Parathyroid adenoma (tissue), 2 donors: ENCODE measurements around the gene CDC42.
A peak's percentile ranks its signal among the peaks of the same experiment; 100 is the strongest.
"Not testable (repeated sequence)": the region's sequence is repeated elsewhere in the genome, so short reads cannot be mapped to it uniquely, and the experiment has no call there.

Source experiments
- H2AFZ ChIP-seq: fragments of 300-600 bp; sonication (generic); one replicate; pipeline ENCODE4 v1.7.0; 2017; ENCODE audit warnings: antibody characterized with exemption, mild to moderate bottlenecking
- H3K27ac ChIP-seq: fragments of 300-600 bp; sonication (generic); one replicate; pipeline ENCODE4 v1.7.0; 2017
- H3K27me3 ChIP-seq: fragments of 300-600 bp; sonication (generic); one replicate; pipeline ENCODE4 v1.7.0; 2017; ENCODE audit warnings: low read length; ENCODE audit not compliant: control insufficient read depth, insufficient read depth
- H3K36me3 ChIP-seq: fragments of 300-600 bp; sonication (generic); one replicate; pipeline ENCODE4 v1.7.0; 2017; ENCODE audit warnings: low read length; ENCODE audit not compliant: control insufficient read depth, insufficient read depth
- H3K4me1 ChIP-seq: fragments of 300-600 bp; sonication (generic); one replicate; pipeline ENCODE4 v1.7.0; 2017; ENCODE audit warnings: control low read depth
- H3K4me2 ChIP-seq: fragments of 300-600 bp; sonication (generic); one replicate; pipeline ENCODE4 v1.7.0; 2017; ENCODE audit warnings: low read length
- H3K4me3 ChIP-seq: fragments of 300-600 bp; sonication (generic); one replicate; pipeline ENCODE4 v1.7.0; 2017; ENCODE audit warnings: low read depth, low read length
- H3K79me2 ChIP-seq: fragments of 300-600 bp; sonication (generic); one replicate; pipeline ENCODE4 v1.7.0; 2017; ENCODE audit warnings: control low read depth
- H3K9ac ChIP-seq: fragments of 300-600 bp; sonication (generic); one replicate; pipeline ENCODE4 v1.7.0; 2017; ENCODE audit warnings: mild to moderate bottlenecking
- H3K9me3 ChIP-seq: fragments of 300-600 bp; sonication (generic); one replicate; pipeline ENCODE4 v1.7.0; 2017; ENCODE audit warnings: low read length; ENCODE audit not compliant: control insufficient read depth
- TF ChIP-seq, protein P1 (sequence below): fragments of 300-600 bp; sonication (generic); IDR thresholded peaks from one replicate; pipeline ENCODE4 v1.7.0; 2017; ENCODE audit warnings: antibody characterized with exemption, mild to moderate bottlenecking
- donor health status: primary hyperparathyroidism.

CDC42 gene

DNA sequence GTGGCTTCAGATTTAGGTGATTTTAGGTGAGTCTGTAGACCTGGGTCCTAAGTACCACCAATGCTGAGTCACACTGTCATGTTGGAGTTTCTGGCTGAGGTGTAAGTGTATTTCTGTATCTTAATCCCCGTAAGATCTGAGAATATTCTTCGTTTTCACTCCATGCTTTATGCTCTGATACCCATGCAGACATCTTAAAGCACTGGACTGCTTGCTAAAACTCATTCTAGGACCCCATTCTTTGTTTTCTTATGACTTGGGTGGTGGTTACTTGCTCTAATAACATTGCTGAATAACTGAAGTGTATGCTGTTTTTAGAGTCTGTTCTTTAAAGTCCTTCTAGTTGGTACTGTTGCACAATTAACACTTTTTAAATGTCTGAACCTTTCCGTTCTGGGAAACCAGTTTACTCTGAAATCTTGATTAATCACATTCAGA is 36.6 kb downstream of the CDC42 start:
- TF ChIP-seq, protein P1, sequence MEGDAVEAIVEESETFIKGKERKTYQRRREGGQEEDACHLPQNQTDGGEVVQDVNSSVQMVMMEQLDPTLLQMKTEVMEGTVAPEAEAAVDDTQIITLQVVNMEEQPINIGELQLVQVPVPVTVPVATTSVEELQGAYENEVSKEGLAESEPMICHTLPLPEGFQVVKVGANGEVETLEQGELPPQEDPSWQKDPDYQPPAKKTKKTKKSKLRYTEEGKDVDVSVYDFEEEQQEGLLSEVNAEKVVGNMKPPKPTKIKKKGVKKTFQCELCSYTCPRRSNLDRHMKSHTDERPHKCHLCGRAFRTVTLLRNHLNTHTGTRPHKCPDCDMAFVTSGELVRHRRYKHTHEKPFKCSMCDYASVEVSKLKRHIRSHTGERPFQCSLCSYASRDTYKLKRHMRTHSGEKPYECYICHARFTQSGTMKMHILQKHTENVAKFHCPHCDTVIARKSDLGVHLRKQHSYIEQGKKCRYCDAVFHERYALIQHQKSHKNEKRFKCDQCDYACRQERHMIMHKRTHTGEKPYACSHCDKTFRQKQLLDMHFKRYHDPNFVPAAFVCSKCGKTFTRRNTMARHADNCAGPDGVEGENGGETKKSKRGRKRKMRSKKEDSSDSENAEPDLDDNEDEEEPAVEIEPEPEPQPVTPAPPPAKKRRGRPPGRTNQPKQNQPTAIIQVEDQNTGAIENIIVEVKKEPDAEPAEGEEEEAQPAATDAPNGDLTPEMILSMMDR, result no peak
- H3K27ac ChIP-seq, result no peak overlapping the region
- H2AFZ ChIP-seq, result no peak overlapping the region
- no peaks in the 10 kb centered on the region for H3K36me3 ChIP-seq
- no peaks in the 10 kb centered on the region for H3K9me3 ChIP-seq
- no peak overlapping the region for H3K4me2 ChIP-seq
- H3K79me2 ChIP-seq, result peaks cover 20% of the 10 kb centered on the region
- no peak overlapping the region for H3K4me3 ChIP-seq
- no peaks in the 10 kb centered on the region for H3K27me3 ChIP-seq
- no peaks in the 10 kb centered on the region for H3K4me1 ChIP-seq
- H3K9ac ChIP-seq, result no peak overlapping the region

DNA sequence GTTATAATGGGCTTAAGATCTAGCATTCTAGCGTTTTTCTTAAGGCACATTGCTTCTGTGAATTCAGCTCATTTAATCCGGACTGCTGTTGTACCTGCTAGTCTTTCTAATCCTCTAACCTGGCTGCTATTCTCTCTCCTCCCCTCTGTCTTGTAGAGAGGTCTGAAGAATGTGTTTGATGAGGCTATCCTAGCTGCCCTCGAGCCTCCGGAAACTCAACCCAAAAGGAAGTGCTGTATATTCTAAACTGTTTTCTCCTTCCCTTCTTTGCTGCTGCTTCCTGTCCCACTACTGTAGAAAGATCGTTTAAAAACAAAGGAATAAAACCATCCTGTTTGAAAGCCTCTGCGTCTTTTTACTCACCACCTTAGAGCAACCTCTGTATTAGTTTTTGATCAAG is 37.3 kb downstream of the CDC42 start:
- Histone ChIP-seq H3K27me3 (no peaks in the 10 kb centered on the region), H3K79me2 (peaks cover 18% of the 10 kb centered on the region), H3K4me2 (peak overlapping the region; percentile 7), H3K9ac (no peak overlapping the region), H3K4me1 (no peaks in the 10 kb centered on the region), H2AFZ (no peak overlapping the region), H3K36me3 (no peaks in the 10 kb centered on the region), H3K27ac (no peak overlapping the region), H3K4me3 (no peak overlapping the region), H3K9me3 (no peaks in the 10 kb centered on the region)
- TF ChIP-seq, protein P1, result no peak

DNA sequence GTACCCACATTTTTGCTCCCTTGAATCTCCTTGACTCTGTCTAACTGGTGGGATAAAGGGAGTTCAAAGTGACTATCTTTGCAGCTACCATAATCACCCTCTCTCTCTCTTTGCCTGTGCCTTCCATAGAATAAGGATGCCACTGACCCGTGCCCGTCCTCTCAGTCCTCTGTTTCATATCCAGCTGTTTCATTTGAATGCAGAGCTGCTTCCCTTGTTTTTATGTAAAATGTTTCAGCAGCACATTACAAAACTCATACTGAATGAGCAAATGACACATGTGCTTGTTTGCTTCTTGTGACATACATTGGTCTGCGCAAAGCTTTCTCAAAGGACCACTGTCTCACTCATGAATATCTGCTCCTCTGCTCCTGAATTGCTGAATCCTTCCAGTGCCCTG is 38.4 kb downstream of the CDC42 start:
- H3K4me3 ChIP-seq, result no peak overlapping the region

DNA sequence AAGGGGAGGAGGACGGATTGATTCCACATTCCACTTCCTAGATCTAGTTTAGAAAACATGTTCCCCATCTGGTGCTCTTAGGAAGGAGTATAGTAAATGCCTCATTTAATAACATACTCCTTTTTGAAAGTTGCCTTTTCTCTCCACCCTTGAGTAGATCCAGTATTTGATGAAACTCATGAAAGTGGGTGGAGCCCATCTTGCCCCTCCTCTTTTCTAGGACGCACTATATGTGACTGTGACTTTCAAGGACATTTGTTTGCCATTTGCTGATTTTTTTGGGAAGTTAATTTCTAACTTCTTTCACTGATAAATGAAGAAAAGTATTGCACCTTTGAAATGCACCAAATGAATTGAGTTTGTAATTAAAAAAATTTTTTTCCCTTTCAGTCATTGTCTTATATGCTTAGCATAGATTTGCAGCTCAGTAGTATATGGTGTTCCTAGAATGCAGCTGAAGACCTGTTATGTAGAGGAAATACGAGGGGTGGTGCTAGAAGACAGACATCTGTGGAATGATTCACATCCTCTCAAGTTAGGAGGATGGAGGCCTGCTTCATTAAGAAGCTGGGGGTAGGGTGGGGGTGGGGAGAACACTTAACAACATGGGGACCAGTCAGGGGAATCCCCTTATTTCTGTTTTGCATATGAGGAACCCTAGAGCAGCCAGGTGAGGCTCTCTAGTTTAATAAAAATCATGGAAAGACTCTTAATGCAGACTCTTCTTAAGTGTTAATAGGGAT is 39.7 kb downstream of the CDC42 start:
- not testable (repeated sequence) for H3K9me3 ChIP-seq, H3K4me3 ChIP-seq, H3K27me3 ChIP-seq, H3K9ac ChIP-seq, H3K4me1 ChIP-seq, H3K4me2 ChIP-seq, H3K36me3 ChIP-seq, H3K27ac ChIP-seq, H2AFZ ChIP-seq
- peaks cover 13% of the 10 kb centered on the region for H3K79me2 ChIP-seq

More for the DNA sequence above, 38.4 kb downstream of the CDC42 start:
- Histone ChIP-seq H2AFZ (no peak overlapping the region), H3K79me2 (peaks cover 17% of the 10 kb centered on the region), H3K9ac (no peak overlapping the region), H3K4me1 (no peaks in the 10 kb centered on the region), H3K27ac (no peak overlapping the region), H3K4me2 (no peak overlapping the region), H3K27me3 (no peaks in the 10 kb centered on the region), H3K9me3 (no peaks in the 10 kb centered on the region), H3K36me3 (no peaks in the 10 kb centered on the region)
- TF ChIP-seq, protein P1, result no peak

DNA sequence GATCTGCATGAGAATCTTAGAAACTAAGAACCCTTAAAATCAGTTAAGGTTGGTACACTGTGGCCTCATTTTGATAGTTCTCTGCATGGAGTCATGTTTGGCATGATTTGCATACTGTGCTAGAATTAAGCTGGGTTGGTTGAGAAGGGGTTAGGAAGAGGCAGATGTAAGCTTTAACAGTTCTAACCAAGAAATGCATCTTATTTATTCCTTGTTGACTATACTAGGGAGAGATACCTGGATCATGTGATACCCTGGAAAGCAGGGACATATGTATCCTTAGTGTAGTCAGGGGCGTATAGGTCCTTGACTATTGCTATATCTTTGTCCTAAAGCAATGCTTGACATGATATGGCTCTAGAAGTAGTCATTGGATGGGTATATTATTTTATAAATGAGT is 41.0 kb downstream of the CDC42 start:
- Histone ChIP-seq H3K79me2 (peaks cover 3% of the 10 kb centered on the region), H3K27me3 (no peaks in the 10 kb centered on the region), H3K4me2 (no peak overlapping the region), H3K36me3 (no peaks in the 10 kb centered on the region), H3K9me3 (no peaks in the 10 kb centered on the region), H2AFZ (no peak overlapping the region), H3K4me1 (no peaks in the 10 kb centered on the region), H3K4me3 (no peak overlapping the region), H3K27ac (no peak overlapping the region), H3K9ac (no peak overlapping the region)
- TF ChIP-seq, protein P1, result no peak
